Vagina (tissue), 2 donors: Measurements from ENCODE around the gene ITPKA. TPM values are rescaled to one million over a fixed set of nuclear protein-coding genes. Genes with fewer than 3 reads are reported as not detected.

Source experiments
- DNase-seq, 2 donors: peaks; one replicate each; pipeline ENCODE4 v3.0.0-alpha.2; 2017; ENCODE audit errors: extremely low spot score in 2 of 2
- H3K27ac ChIP-seq: fragments of 200-600 bp; sonication (generic); one replicate; pipeline ENCODE4 v1.5.1; 2019
- H3K27me3 ChIP-seq: fragments of 200-600 bp; sonication (generic); one replicate; pipeline ENCODE4 v1.5.1; 2019
- H3K36me3 ChIP-seq, 2 donors: fragments of 200-600 bp; sonication (generic); one replicate each; pipeline ENCODE4 v1.5.1; 2017 to 2019
- H3K4me1 ChIP-seq: fragments of 200-600 bp; sonication (generic); one replicate; pipeline ENCODE4 v1.5.1; 2019
- H3K4me3 ChIP-seq, 2 donors: fragments of 200-600 bp; sonication (generic); 1 replicate in 1 of 2; 2 replicates in 1 of 2; pipeline ENCODE4 v1.5.1; 2016 to 2019
- H3K9me3 ChIP-seq: fragments of 200-600 bp; sonication (generic); one replicate; pipeline ENCODE4 v1.5.1; 2019
- POLR2A ChIP-seq, 2 donors: fragments of 450-650 bp; IDR thresholded peaks; one replicate each; pipeline ENCODE4 v1.6.1; 2017; ENCODE audit warnings: antibody characterized with exemption in 2 of 2, mild to moderate bottlenecking in 2 of 2, moderate library complexity in 2 of 2
- POLR2AphosphoS5 ChIP-seq, 2 donors: sonication (generic); formaldehyde crosslinking; IDR thresholded peaks; one replicate each; pipeline ENCODE4 v1.9.0; 2017; ENCODE audit warnings: antibody characterized with exemption in 2 of 2, mild to moderate bottlenecking in 2 of 2, low read depth in 1 of 2; ENCODE audit not compliant: insufficient read depth in 1 of 2
- intact Hi-C: fragments of 100-400 bp; cut with DNase I; formaldehyde crosslinking; loops from one replicate; pipeline ENCODE4 v1.15.1; 2023
- small RNA-seq: library from RNA; depleted of rRNA; stranded (forward); fragments of <200 nt; gene quantifications from one replicate; pipeline ENCODE3, GENCODE V24; 2016
- total RNA-seq: library from RNA; depleted of rRNA; stranded (reverse); fragments of >200 nt; gene quantifications from one replicate; pipeline ENCODE4 v1.2.3, GENCODE V29; 2016
- TF ChIP-seq, protein P1 (sequence below), 3 experiments: fragments of 450-650 bp in 2 of 3; fragments of 200-600 bp in 1 of 3; sonication (generic) in 1 of 3; IDR thresholded peaks; one replicate each; pipeline ENCODE4 v1.5.1; 2017 to 2019; ENCODE audit warnings: antibody characterized with exemption in 3 of 3, mild to moderate bottlenecking in 2 of 3, moderate library complexity in 2 of 3

Gene ITPKA
- total RNA-seq, 1 donor from 2014 or later = not detected

DNA sequence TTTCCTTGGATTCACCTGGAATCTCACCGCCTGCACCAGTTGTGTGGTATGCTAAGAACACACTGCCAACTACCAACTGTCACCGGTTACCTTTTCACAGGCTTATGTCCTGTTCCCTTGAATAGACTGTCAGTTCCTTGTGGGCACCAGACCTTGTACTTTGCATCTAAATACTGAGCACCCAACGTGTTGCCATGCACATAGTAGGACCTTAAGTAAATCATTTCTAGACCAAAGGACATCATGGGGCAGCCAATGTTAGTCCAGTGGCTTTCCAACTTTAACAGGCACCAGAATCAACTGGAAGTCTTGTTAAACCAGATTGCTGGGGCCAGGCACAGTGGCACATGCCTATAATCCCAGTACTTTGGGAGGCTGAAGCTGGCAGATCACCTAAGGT, 51.5 kb downstream of the ITPKA start:
- DNase-seq = no peak
- H3K36me3 ChIP-seq = no peaks in the 10 kb centered on the region
- intact Hi-C loops = no loop called here
- H3K4me1 ChIP-seq = peaks cover 14% of the 10 kb centered on the region
- TF ChIP-seq, protein P1, sequence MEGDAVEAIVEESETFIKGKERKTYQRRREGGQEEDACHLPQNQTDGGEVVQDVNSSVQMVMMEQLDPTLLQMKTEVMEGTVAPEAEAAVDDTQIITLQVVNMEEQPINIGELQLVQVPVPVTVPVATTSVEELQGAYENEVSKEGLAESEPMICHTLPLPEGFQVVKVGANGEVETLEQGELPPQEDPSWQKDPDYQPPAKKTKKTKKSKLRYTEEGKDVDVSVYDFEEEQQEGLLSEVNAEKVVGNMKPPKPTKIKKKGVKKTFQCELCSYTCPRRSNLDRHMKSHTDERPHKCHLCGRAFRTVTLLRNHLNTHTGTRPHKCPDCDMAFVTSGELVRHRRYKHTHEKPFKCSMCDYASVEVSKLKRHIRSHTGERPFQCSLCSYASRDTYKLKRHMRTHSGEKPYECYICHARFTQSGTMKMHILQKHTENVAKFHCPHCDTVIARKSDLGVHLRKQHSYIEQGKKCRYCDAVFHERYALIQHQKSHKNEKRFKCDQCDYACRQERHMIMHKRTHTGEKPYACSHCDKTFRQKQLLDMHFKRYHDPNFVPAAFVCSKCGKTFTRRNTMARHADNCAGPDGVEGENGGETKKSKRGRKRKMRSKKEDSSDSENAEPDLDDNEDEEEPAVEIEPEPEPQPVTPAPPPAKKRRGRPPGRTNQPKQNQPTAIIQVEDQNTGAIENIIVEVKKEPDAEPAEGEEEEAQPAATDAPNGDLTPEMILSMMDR (IDR thresholded peaks at IDR 0.05) = no peak
- TF ChIP-seq POLR2AphosphoS5 (IDR thresholded peaks at IDR 0.05; ENCODE audit: insufficient read depth in 1 of 2, low read depth in 1 of 2) (no peak), POLR2A (IDR thresholded peaks at IDR 0.05) (no peak)
- H3K27ac ChIP-seq = no peak overlapping the region
- no peaks in the 10 kb centered on the region for H3K9me3 ChIP-seq
- no peak overlapping the region for H3K4me3 ChIP-seq
- H3K27me3 ChIP-seq = no peaks in the 10 kb centered on the region

DNA sequence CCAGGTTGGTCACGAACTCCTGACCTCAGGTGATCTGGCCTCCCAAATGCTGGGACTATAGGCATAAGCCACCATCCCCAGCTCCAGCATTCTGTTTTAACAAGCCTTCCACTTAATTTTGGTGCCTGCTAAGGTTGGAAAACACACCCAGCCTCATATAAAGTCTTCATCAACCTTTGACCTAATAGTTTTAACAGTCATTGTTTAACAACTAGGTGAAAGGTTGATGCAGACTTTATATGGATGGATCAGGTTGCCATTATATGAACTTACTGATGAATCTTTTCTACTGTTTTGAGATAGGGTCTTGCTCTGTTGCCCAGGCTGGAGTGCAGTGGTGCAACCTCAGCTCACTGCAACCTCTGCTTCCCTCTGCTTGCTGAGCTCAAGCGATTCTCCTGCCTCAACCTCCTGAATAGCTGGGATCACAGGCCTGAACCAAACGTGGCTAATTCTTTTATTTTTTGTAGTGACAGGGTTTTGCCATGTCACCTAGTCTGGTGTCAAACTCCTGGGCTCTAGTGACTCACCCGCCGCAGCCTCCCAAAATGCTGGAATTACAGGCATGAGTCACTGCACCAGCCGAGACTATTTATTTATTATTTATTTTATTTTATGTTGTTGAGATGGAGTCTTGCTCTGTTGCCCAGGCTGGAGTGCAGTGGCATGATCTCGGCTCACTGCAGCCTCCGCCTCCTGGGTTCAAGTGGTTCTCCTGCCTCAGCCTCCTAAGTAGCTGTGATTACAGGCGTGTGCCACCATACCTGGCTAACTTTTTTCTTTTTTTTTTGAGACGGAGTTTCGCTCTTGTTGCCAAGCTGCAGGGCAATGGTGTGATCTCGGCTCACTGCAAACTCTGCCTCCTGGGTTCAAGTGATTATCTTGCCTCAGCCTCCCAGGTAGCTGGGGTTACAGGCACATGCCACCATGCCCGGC, 53.4 kb downstream of the ITPKA start:
- no peak overlapping the region for H3K27ac ChIP-seq
- H3K36me3 ChIP-seq = no peaks in the 10 kb centered on the region
- no peaks in the 10 kb centered on the region for H3K27me3 ChIP-seq
- peaks cover 14% of the 10 kb centered on the region for H3K4me1 ChIP-seq
- no peak for DNase-seq
- H3K9me3 ChIP-seq = no peaks in the 10 kb centered on the region
- H3K4me3 ChIP-seq = no peak overlapping the region
- TF ChIP-seq POLR2AphosphoS5 (IDR thresholded peaks at IDR 0.05; ENCODE audit: insufficient read depth in 1 of 2, low read depth in 1 of 2) = no peak
- TF ChIP-seq, protein P1 (IDR thresholded peaks at IDR 0.05) = no peak
- no peak for TF ChIP-seq POLR2A (IDR thresholded peaks at IDR 0.05)
- intact Hi-C loops = no loop called here

DNA sequence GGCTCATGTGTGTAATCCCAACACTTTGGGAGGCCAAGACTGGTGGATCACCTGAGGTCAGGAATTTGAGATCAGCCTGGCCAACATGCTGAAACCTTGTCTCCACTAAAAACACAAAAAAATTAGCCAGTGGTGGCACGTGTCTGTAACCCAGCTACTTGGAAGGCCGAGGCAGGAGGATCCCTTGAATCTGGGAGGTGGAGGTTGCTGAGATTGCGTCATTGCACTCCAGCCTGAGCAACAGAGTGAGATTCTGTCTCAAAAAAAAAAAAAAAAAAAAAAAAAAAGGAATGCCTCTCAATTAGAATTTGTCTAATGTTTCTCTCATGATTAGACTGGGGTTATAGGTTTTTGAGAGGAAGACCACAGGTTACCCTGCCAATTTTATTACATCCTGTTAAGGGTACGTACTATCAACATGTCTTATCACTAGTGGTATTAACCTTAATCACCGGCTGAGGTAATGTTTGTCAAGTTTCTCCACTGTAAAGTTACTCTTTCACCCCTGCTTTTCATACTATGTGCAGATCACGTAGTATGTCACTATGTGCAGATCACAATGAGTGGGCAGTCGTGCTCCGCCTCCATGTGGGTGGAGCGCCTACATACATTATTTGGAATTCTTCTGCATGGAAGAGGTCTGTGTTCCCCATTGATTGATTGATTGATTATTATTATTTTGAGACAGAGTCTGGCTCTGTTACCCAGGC, 56.5 kb downstream of the ITPKA start:
- Histone ChIP-seq H3K36me3 (no peaks in the 10 kb centered on the region), H3K27me3 (no peaks in the 10 kb centered on the region), H3K27ac (no peak overlapping the region), H3K4me1 (no peaks in the 10 kb centered on the region), H3K9me3 (no peaks in the 10 kb centered on the region), H3K4me3 (no peak overlapping the region)
- DNase-seq = no peak
- no peak for TF ChIP-seq POLR2AphosphoS5 (IDR thresholded peaks at IDR 0.05; ENCODE audit: insufficient read depth in 1 of 2, low read depth in 1 of 2)
- TF ChIP-seq POLR2A (IDR thresholded peaks at IDR 0.05) = no peak
- TF ChIP-seq, protein P1 (IDR thresholded peaks at IDR 0.05) = no peak
- intact Hi-C loops = loop anchor here (10.0 kb wide), 1 partner anchor 55 kb away; no protein-coding TSS in a partner anchor

Small RNA genes lying within 50 kb of the gene (small RNA-seq; reads per million reads assigned to genes)
- gene RNU6-1169P = not detected

Other genes with a start within 250 kb of the ITPKA start
- not detected for gene OIP5, start 161.3 kb upstream of the ITPKA start, total RNA-seq
- 16.9 TPM for gene NUSAP1, start 161.0 kb upstream of the ITPKA start, total RNA-seq
- 6.9 TPM for gene NDUFAF1, start 91.4 kb upstream of the ITPKA start, total RNA-seq
- 32.2 TPM for gene RTF1, start 76.8 kb upstream of the ITPKA start, total RNA-seq
- gene LTK, start 20.0 kb downstream of the ITPKA start, total RNA-seq = 1.5 TPM
- gene RPAP1, start 50.4 kb downstream of the ITPKA start, total RNA-seq = 19.9 TPM
- 13.3 TPM for gene TYRO3, start 65.3 kb downstream of the ITPKA start, total RNA-seq
- 44.2 TPM for gene MGA, start 166.5 kb downstream of the ITPKA start, total RNA-seq